Liver (tissue), 9 donors: ENCODE data around the gene IQCK. TPM values are rescaled to one million over a fixed set of nuclear protein-coding genes. Genes with fewer than 3 reads are reported as not detected.

Experiments used
- DNase-seq: peaks from one replicate; pipeline ENCODE4 v3.0.0-alpha.2; 2017; ENCODE audit warnings: low spot score
- H3K27ac ChIP-seq, 2 donors: one replicate each; pipeline ENCODE4 v1.7.0; 2013; ENCODE audit warnings: inconsistent platforms in 2 of 2, low read length in 2 of 2, control low read depth in 1 of 2, low read depth in 1 of 2, mild to moderate bottlenecking in 1 of 2
- H3K27me3 ChIP-seq, 4 donors: one replicate each; pipeline versions ENCODE4 v1.6.1 to v1.7.0; 2013; ENCODE audit warnings: low read length in 3 of 4, inconsistent platforms in 1 of 4, mild to moderate bottlenecking in 1 of 4, moderate library complexity in 1 of 4; ENCODE audit not compliant: control insufficient read depth in 4 of 4, insufficient read depth in 4 of 4
- H3K36me3 ChIP-seq, 4 donors: one replicate each; pipeline versions ENCODE4 v1.6.1 to v1.7.0; 2013; ENCODE audit warnings: low read length in 3 of 4, mild to moderate bottlenecking in 3 of 4, low read depth in 1 of 4, moderate library complexity in 1 of 4; ENCODE audit not compliant: control insufficient read depth in 4 of 4, insufficient read depth in 3 of 4
- H3K4me1 ChIP-seq, 4 donors: one replicate each; pipeline versions ENCODE4 v1.6.1 to v1.7.0; 2013; ENCODE audit warnings: low read length in 3 of 4, mild to moderate bottlenecking in 3 of 4, moderate library complexity in 1 of 4; ENCODE audit not compliant: control insufficient read depth in 4 of 4, insufficient read depth in 4 of 4
- H3K4me3 ChIP-seq, 3 donors: one replicate each; pipeline versions ENCODE4 v1.6.1 to v1.7.0; 2013; ENCODE audit warnings: low read length in 3 of 3, control low read depth in 1 of 3, low read depth in 1 of 3, mild to moderate bottlenecking in 1 of 3
- H3K9ac ChIP-seq, 2 donors: one replicate each; pipeline ENCODE4 v1.7.0; 2013; ENCODE audit warnings: low read length in 2 of 2, mild to moderate bottlenecking in 2 of 2, moderate library complexity in 2 of 2, control low read depth in 1 of 2, low read depth in 1 of 2
- H3K9me3 ChIP-seq, 4 donors: one replicate each; pipeline versions ENCODE4 v1.6.1 to v1.7.0; 2013; ENCODE audit warnings: low read length in 3 of 4; ENCODE audit not compliant: control insufficient read depth in 4 of 4
- ATF3 ChIP-seq: IDR thresholded peaks from 2 replicates; pipeline ENCODE4 v1.6.1; 2016; ENCODE audit warnings: antibody characterized with exemption
- FOXA2 ChIP-seq: IDR thresholded peaks from 2 replicates; pipeline ENCODE4 v1.6.1; 2016; ENCODE audit warnings: antibody characterized with exemption
- GABPA ChIP-seq, 2 donors: IDR thresholded peaks in 1 of 2; conservative IDR thresholded peaks in 1 of 2; 2 replicates each; pipeline ENCODE4 v1.6.1; 2016; ENCODE audit warnings: antibody characterized with exemption in 2 of 2, mild to moderate bottlenecking in 1 of 2, moderate library complexity in 1 of 2
- HNF4A ChIP-seq, 2 donors: conservative IDR thresholded peaks; 2 replicates each; pipeline ENCODE4 v1.6.1; 2016; ENCODE audit warnings: antibody characterized with exemption in 2 of 2, mild to moderate bottlenecking in 2 of 2
- HNF4G ChIP-seq: IDR thresholded peaks from 2 replicates; pipeline ENCODE4 v1.6.1; 2016; ENCODE audit warnings: antibody characterized with exemption
- JUND ChIP-seq, 2 donors: IDR thresholded peaks; 2 replicates each; pipeline ENCODE4 v1.6.1; 2016; ENCODE audit warnings: antibody characterized with exemption in 2 of 2
- RAD21 ChIP-seq, 2 donors: IDR thresholded peaks; 2 replicates each; pipeline ENCODE4 v1.6.1; 2016; ENCODE audit warnings: antibody characterized with exemption in 2 of 2, mild to moderate bottlenecking in 2 of 2
- REST ChIP-seq: IDR thresholded peaks from 2 replicates; pipeline ENCODE4 v1.6.1; 2016; ENCODE audit warnings: antibody characterized with exemption, mild to moderate bottlenecking
- SP1 ChIP-seq: IDR thresholded peaks from 2 replicates; pipeline ENCODE4 v1.6.1; 2018; ENCODE audit warnings: antibody characterized with exemption, mild to moderate bottlenecking
- YY1 ChIP-seq: IDR thresholded peaks from 2 replicates; pipeline ENCODE4 v1.6.1; 2016; ENCODE audit warnings: antibody characterized with exemption, mild to moderate bottlenecking
- WGBS: extraction: QIAGEN DNeasy Blood & Tissue Kit; methylation state at CpG from one replicate; pipeline ENCODE4 v1.1.7; 2013; 5-methylcytosine and 5-hydroxymethylcytosine counted together
- polyA plus RNA-seq, 2 donors: library from polyadenylated mRNA; stranded (reverse) in 1 of 2; unstranded in 1 of 2; fragments of 200-250 nt in 1 of 2; fragments of >200 nt in 1 of 2; fragmentation: Nextera tagmentation in 1 of 2; extraction: Ambion mirVana in 1 of 2; gene quantifications; one replicate each; pipeline versions ENCODE4 v1.2.1 to v1.2.3, GENCODE V29; 2013 to 2015
- total RNA-seq, 2 donors: library from RNA; depleted of rRNA; stranded (reverse); fragments of >200 nt; gene quantifications; one replicate each; pipeline ENCODE4 v1.2.3, GENCODE V29; 2014
- TF ChIP-seq, protein P1 (sequence below): IDR thresholded peaks from 2 replicates; pipeline ENCODE4 v1.6.1; 2016; ENCODE audit warnings: antibody characterized with exemption
- donor health status: healthy.
- donor health status: healthy.
- donor health status: healthy.
- donor health status: healthy.
- donor health status: healthy.

The IQCK gene
- total and polyA plus RNA-seq, 4 donors = 2.1 to 4.4 (median 2.9) TPM

DNA sequence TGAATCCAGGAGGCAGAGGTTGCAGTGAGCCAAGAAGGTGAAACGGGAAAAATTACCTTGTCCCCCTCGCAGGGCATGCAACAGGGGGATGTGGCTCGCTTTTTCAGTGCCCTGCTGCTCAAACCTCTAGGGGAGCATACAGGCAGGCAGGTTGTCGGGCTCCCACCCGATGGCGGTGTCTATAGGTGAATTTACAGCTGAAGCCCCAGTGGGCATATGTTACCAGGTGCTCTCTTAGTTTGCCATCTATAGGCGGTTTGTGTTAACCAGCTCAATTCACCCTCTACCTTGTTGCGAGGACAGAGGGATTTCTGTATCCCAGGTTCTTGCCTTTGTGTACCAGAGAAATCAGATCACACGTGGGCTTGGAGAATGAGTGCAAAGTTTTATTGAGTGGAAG, 48.9 kb downstream of the IQCK start (continued):
- TF ChIP-seq REST = no peak

DNA sequence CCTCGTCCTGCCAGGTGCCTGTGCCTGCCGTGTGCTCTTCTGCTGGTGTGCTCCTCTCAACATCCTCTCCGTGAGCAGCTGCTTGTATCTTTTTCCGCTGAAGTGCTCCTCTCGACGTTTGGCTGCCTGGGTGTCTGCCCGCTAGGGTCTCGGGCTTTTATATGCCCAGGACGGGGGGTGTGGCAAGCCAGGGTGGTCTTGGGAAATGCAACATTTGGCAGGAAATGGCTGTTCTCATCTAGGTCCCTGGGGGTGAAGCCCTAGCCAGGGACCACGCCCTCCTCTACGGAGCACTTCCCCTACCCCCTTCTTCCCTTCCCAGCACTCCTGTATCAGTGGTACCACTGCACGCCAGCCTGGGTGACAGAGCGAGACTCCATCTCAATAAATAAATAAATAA, 49.4 kb downstream of the IQCK start:
- peaks cover 0 to 4% (median 0%) of the 10 kb centered on the region in 4 donors for H3K9me3 ChIP-seq
- H3K27me3 ChIP-seq = no peaks in the 10 kb centered on the region
- no peaks in the 10 kb centered on the region for H3K36me3 ChIP-seq
- no peak overlapping the region for H3K4me3 ChIP-seq
- TF ChIP-seq HNF4A (conservative IDR thresholded peaks at IDR 0.05) (no peak), YY1 (no peak), REST (no peak), JUND (IDR thresholded peaks at IDR 0.05) (no peak), GABPA (IDR thresholded peaks at IDR 0.05 in 1 of 2, conservative IDR thresholded peaks at IDR 0.05 in 1 of 2) (no peak), SP1 (no peak), RAD21 (IDR thresholded peaks at IDR 0.05) (no peak)
- TF ChIP-seq, protein P1, sequence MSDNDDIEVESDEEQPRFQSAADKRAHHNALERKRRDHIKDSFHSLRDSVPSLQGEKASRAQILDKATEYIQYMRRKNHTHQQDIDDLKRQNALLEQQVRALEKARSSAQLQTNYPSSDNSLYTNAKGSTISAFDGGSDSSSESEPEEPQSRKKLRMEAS = no peak
- H3K9ac ChIP-seq = no peak overlapping the region
- WGBS = 90% methylated on average over 13 of the region's 13 CpGs
- no peak for DNase-seq
- no peak overlapping the region for H3K27ac ChIP-seq
- H3K4me1 ChIP-seq = no peaks in the 10 kb centered on the region

DNA sequence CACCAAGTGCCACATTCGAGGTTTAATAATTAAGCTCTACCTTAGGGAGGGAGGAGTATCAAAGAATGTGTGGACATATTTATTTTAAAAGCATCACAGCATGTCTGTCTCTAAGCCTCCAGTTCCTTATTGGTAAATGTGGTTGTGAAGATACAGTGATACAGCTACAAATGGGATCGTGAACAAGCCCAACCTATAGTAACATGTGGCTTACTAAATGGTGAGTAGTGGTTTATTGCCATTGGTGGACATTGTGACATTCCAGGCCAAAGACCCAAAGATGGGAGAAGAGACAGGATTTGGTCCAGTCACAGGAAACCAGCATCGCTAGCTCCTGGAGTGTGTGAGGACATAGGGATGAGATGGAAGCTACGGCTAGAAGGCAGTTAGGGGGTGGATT, 51.2 kb downstream of the IQCK start:
- Histone ChIP-seq H3K4me1 (no peaks in the 10 kb centered on the region), H3K36me3 (no peaks in the 10 kb centered on the region), H3K27me3 (no peaks in the 10 kb centered on the region), H3K27ac (no peak overlapping the region), H3K9ac (no peak overlapping the region), H3K4me3 (no peak overlapping the region), H3K9me3 (peaks cover 0 to 4% (median 0%) of the 10 kb centered on the region in 4 donors)
- 95% methylated on average over 4 of the region's 4 CpGs for WGBS
- DNase-seq = no peak
- no peak for TF ChIP-seq YY1
- no peak for TF ChIP-seq HNF4G
- no peak for TF ChIP-seq FOXA2
- no peak for TF ChIP-seq HNF4A (conservative IDR thresholded peaks at IDR 0.05)
- no peak for TF ChIP-seq ATF3
- TF ChIP-seq GABPA (IDR thresholded peaks at IDR 0.05 in 1 of 2, conservative IDR thresholded peaks at IDR 0.05 in 1 of 2) = no peak
